ENCODE data around the gene SH3RF3. TPM values are rescaled to one million over a fixed set of nuclear protein-coding genes. Genes with fewer than 3 reads are reported as not detected.

Gene SH3RF3
- total RNA-seq, 1 donor from 2014 or later, result 7.3 TPM

DNA sequence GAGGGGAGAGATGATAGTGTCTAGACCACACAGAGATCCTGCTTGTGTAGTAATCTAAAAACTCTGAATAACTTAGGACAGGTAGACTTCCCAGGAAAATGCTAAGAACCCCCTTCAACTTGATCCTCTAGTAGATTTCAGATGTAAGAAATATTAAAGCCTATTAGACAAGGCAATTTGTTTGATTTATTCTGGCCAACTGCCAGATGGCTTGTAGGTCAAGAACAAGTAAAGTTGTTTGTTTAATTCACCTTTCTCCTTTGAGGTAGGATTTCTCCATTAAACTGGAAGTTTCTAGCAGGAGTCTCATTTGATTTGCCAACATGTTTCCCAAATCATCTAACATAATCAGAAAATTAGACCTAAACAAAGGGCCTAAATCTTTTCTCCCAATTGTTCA lies 48.6 kb downstream of the SH3RF3 start:
- no peaks in the 10 kb centered on the region for H3K9me3 ChIP-seq (ENCODE audit: insufficient read depth, low read depth, low read length)
- Mint-ChIP-seq H3K4me3 (ENCODE audit: unreplicated experiment) (no peak overlapping the region), H3K9me3 (ENCODE audit: unreplicated experiment) (peaks cover 22% of the 10 kb centered on the region), H3K4me1 (ENCODE audit: low read depth, unreplicated experiment) (peaks cover 26% of the 10 kb centered on the region), H3K27me3 (ENCODE audit: low read depth, unreplicated experiment) (no peaks in the 10 kb centered on the region), H3K27ac (ENCODE audit: unreplicated experiment) (no peak overlapping the region), H3K36me3 (ENCODE audit: low read depth, unreplicated experiment) (peaks cover 16% of the 10 kb centered on the region)
- H3K36me3 ChIP-seq (ENCODE audit: insufficient read depth, low read length), result no peaks in the 10 kb centered on the region
- no peak overlapping the region for H2AFZ ChIP-seq (ENCODE audit: low read depth, low read length)
- H3K4me3 ChIP-seq (ENCODE audit: insufficient read depth, low read depth, low read length), result no peak overlapping the region
- H3K9ac ChIP-seq (ENCODE audit: low read length), result no peak overlapping the region
- peaks cover 18% of the 10 kb centered on the region for H3K4me1 ChIP-seq (ENCODE audit: insufficient read depth, low read length)
- no peaks in the 10 kb centered on the region for H3K27me3 ChIP-seq (ENCODE audit: insufficient read depth, low read length)
- H3K4me2 ChIP-seq (ENCODE audit: low read length), result no peak overlapping the region
- H4K20me1 ChIP-seq (ENCODE audit: insufficient read depth, low read length), result peaks cover 6% of the 10 kb centered on the region
- DNase-seq (ENCODE audit: low read depth), result no peak
- peaks cover 26% of the 10 kb centered on the region for H3K79me2 ChIP-seq (ENCODE audit: insufficient read depth, low read length)
- TF ChIP-seq, protein P1, sequence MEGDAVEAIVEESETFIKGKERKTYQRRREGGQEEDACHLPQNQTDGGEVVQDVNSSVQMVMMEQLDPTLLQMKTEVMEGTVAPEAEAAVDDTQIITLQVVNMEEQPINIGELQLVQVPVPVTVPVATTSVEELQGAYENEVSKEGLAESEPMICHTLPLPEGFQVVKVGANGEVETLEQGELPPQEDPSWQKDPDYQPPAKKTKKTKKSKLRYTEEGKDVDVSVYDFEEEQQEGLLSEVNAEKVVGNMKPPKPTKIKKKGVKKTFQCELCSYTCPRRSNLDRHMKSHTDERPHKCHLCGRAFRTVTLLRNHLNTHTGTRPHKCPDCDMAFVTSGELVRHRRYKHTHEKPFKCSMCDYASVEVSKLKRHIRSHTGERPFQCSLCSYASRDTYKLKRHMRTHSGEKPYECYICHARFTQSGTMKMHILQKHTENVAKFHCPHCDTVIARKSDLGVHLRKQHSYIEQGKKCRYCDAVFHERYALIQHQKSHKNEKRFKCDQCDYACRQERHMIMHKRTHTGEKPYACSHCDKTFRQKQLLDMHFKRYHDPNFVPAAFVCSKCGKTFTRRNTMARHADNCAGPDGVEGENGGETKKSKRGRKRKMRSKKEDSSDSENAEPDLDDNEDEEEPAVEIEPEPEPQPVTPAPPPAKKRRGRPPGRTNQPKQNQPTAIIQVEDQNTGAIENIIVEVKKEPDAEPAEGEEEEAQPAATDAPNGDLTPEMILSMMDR (IDR thresholded peaks at IDR 0.05; ENCODE audit: insufficient read depth, low read depth, low read length), result no peak
- no peak for TF ChIP-seq EZH2 (IDR thresholded peaks at IDR 0.05; ENCODE audit: insufficient read depth, low read length)
- no peak overlapping the region for H3K27ac ChIP-seq (ENCODE audit: low read depth, low read length)
- no peak for FAIRE-seq

DNA sequence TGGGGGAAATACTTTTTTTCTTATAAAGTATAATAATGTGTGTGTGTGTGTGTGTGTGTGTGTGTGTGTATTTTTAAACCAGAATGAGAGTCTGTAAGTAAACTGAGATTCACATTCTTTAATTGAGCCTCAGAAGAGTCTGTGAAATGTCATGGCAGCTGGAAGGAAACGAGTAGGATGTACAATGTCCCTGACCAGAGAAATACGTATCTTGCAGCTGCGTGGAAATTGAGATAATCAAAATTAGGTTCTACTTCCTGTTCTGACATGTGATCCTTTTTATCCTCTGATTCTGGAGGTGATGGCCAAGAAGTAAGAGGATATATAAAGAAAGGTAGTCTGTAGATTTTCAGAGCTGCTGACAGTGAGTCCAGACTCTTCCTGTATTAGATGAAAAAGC lies 50.0 kb downstream of the SH3RF3 start:
- TF ChIP-seq EZH2 (IDR thresholded peaks at IDR 0.05; ENCODE audit: insufficient read depth, low read length), result no peak
- TF ChIP-seq, protein P1 (IDR thresholded peaks at IDR 0.05; ENCODE audit: insufficient read depth, low read depth, low read length), result no peak
- H2AFZ ChIP-seq (ENCODE audit: low read depth, low read length), result no peak overlapping the region
- no peaks in the 10 kb centered on the region for H3K27me3 ChIP-seq (ENCODE audit: insufficient read depth, low read length)
- H3K4me3 ChIP-seq (ENCODE audit: insufficient read depth, low read depth, low read length), result no peak overlapping the region
- H3K27ac ChIP-seq (ENCODE audit: low read depth, low read length), result no peak overlapping the region
- H3K4me2 ChIP-seq (ENCODE audit: low read length), result no peak overlapping the region
- peaks cover 2% of the 10 kb centered on the region for H3K27me3 Mint-ChIP-seq (ENCODE audit: low read depth, unreplicated experiment)
- H3K79me2 ChIP-seq (ENCODE audit: insufficient read depth, low read length), result peaks cover 22% of the 10 kb centered on the region
- H3K36me3 Mint-ChIP-seq (ENCODE audit: low read depth, unreplicated experiment), result peaks cover 17% of the 10 kb centered on the region
- no peak overlapping the region for H3K9ac ChIP-seq (ENCODE audit: low read length)
- H4K20me1 ChIP-seq (ENCODE audit: insufficient read depth, low read length), result peaks cover 4% of the 10 kb centered on the region
- no peaks in the 10 kb centered on the region for H3K36me3 ChIP-seq (ENCODE audit: insufficient read depth, low read length)
- DNase-seq (ENCODE audit: low read depth), result no peak
- H3K27ac Mint-ChIP-seq (ENCODE audit: unreplicated experiment), result no peak overlapping the region
- H3K9me3 ChIP-seq (ENCODE audit: insufficient read depth, low read depth, low read length), result no peaks in the 10 kb centered on the region
- peaks cover 13% of the 10 kb centered on the region for H3K4me1 Mint-ChIP-seq (ENCODE audit: low read depth, unreplicated experiment)
- FAIRE-seq, result no peak
- peaks cover 5% of the 10 kb centered on the region for H3K4me1 ChIP-seq (ENCODE audit: insufficient read depth, low read length)
- H3K9me3 Mint-ChIP-seq (ENCODE audit: unreplicated experiment), result peaks cover 22% of the 10 kb centered on the region
- H3K4me3 Mint-ChIP-seq (ENCODE audit: unreplicated experiment), result no peak overlapping the region

- Histone ChIP-seq H3K79me2 (ENCODE audit: insufficient read depth, low read length) (peaks cover 7% of the 10 kb centered on the region), H3K27ac (ENCODE audit: low read depth, low read length) (no peak overlapping the region), H3K9me3 (ENCODE audit: insufficient read depth, low read depth, low read length) (no peaks in the 10 kb centered on the region), H3K36me3 (ENCODE audit: insufficient read depth, low read length) (no peaks in the 10 kb centered on the region), H3K4me1 (ENCODE audit: insufficient read depth, low read length) (peaks cover 5% of the 10 kb centered on the region), H3K27me3 (ENCODE audit: insufficient read depth, low read length) (no peaks in the 10 kb centered on the region), H2AFZ (ENCODE audit: low read depth, low read length) (no peak overlapping the region), H3K9ac (ENCODE audit: low read length) (no peak overlapping the region), H4K20me1 (ENCODE audit: insufficient read depth, low read length) (peaks cover 3% of the 10 kb centered on the region), H3K4me2 (ENCODE audit: low read length) (peak overlapping the region; percentile 3), H3K4me3 (ENCODE audit: insufficient read depth, low read depth, low read length) (no peak overlapping the region)
- Mint-ChIP-seq H3K27ac (ENCODE audit: unreplicated experiment) (no peak overlapping the region), H3K36me3 (ENCODE audit: low read depth, unreplicated experiment) (peaks cover 14% of the 10 kb centered on the region), H3K4me3 (ENCODE audit: unreplicated experiment) (no peak overlapping the region), H3K9me3 (ENCODE audit: unreplicated experiment) (peaks cover 19% of the 10 kb centered on the region), H3K4me1 (ENCODE audit: low read depth, unreplicated experiment) (peaks cover 17% of the 10 kb centered on the region), H3K27me3 (ENCODE audit: low read depth, unreplicated experiment) (peaks cover 2% of the 10 kb centered on the region)
- FAIRE-seq, result no peak
- TF ChIP-seq, protein P1 (IDR thresholded peaks at IDR 0.05; ENCODE audit: insufficient read depth, low read depth, low read length), result no peak
- no peak for TF ChIP-seq EZH2 (IDR thresholded peaks at IDR 0.05; ENCODE audit: insufficient read depth, low read length)
- peak; percentile 69 for DNase-seq (ENCODE audit: low read depth)
These were observed 51.8 kb downstream of the SH3RF3 start for GRCh38 chr2:109180786-109181185.
